Aorta (tissue), 5 donors: Measurements from ENCODE around the gene TRERF1. TPM values are rescaled to one million over a fixed set of nuclear protein-coding genes. Genes with fewer than 3 reads are reported as not detected.

ENCODE experiments used
- ATAC-seq: fragments of 200-7000 bp; cut with Tn5 transposase; one replicate; pipeline ENCODE4 v1.9.1; 2022; ENCODE audit warnings: moderate library complexity; ENCODE audit not compliant: low FRiP score
- DNase-seq, 2 donors: peaks; one replicate each; pipeline ENCODE4 v3.0.0-alpha.2; 2020
- H3K27ac ChIP-seq, 2 donors: one replicate each; pipeline ENCODE4 v1.5.1; 2013; ENCODE audit warnings: low read length in 2 of 2, mild to moderate bottlenecking in 2 of 2, moderate library complexity in 2 of 2, control low read depth in 1 of 2, inconsistent platforms in 1 of 2, low read depth in 1 of 2
- H3K27me3 ChIP-seq, 2 donors: one replicate each; pipeline ENCODE4 v1.6.1; 2013; ENCODE audit warnings: control low read depth in 1 of 2, low read length in 1 of 2, mild to moderate bottlenecking in 1 of 2, moderate library complexity in 1 of 2; ENCODE audit not compliant: insufficient read depth in 2 of 2, control insufficient read depth in 1 of 2
- H3K36me3 ChIP-seq, 2 donors: one replicate each; pipeline ENCODE4 v1.6.1; 2013; ENCODE audit warnings: control low read depth in 1 of 2, low read length in 1 of 2, mild to moderate bottlenecking in 1 of 2; ENCODE audit not compliant: insufficient read depth in 2 of 2, control insufficient read depth in 1 of 2
- H3K4me1 ChIP-seq, 2 donors: one replicate each; pipeline ENCODE4 v1.6.1; 2013; ENCODE audit warnings: low read length in 2 of 2, control low read depth in 1 of 2, mild to moderate bottlenecking in 1 of 2, moderate library complexity in 1 of 2; ENCODE audit not compliant: insufficient read depth in 2 of 2, control insufficient read depth in 1 of 2
- H3K4me3 ChIP-seq, 2 donors: one replicate each; pipeline ENCODE4 v1.5.1; 2013; ENCODE audit warnings: low read length in 2 of 2, control low read depth in 1 of 2, mild to moderate bottlenecking in 1 of 2
- H3K9me3 ChIP-seq: one replicate; pipeline ENCODE4 v1.6.1; 2013; ENCODE audit warnings: mild to moderate bottlenecking, low read length; ENCODE audit not compliant: control insufficient read depth
- WGBS, 2 donors: extraction: QIAGEN DNeasy Blood & Tissue Kit; methylation state at CpG; one replicate each; pipeline ENCODE4 v1.1.7; 2013; 5-methylcytosine and 5-hydroxymethylcytosine counted together
- intact Hi-C, 2 donors: fragments of 100-400 bp; cut with DNase I; formaldehyde crosslinking; loops; one replicate each; pipeline versions ENCODE4 v1.14.2 to v1.15.0; 2022
- polyA plus RNA-seq, 2 donors: library from polyadenylated mRNA; stranded (reverse); fragments of 200-250 nt; gene quantifications; one replicate each; pipeline ENCODE4 v1.2.3, GENCODE V29; 2013
- total RNA-seq, 2 donors: library from RNA; stranded (reverse); fragmentation: NEBNext Ultra II Directional; extraction: Animal tissue kit (Norgen Biotek cat#: 25700); gene quantifications; one replicate each; pipeline ENCODE4 v1.2.1, GENCODE V29; 2021
- donor health status: healthy with polysubstance abuse.
- donor health status: Bipolar disorder and iron deficiency.
- donor health status: DM: no; HTN: no; CAD: no.
- donor health status: DM: no; HTN: no; CAD: no.
- donor health status: DM: yes; HTN: yes; CAD: no.

Gene TRERF1
- total and polyA plus RNA-seq, 4 donors: 0.50 to 9.5 (median 2.2) TPM

DNA sequence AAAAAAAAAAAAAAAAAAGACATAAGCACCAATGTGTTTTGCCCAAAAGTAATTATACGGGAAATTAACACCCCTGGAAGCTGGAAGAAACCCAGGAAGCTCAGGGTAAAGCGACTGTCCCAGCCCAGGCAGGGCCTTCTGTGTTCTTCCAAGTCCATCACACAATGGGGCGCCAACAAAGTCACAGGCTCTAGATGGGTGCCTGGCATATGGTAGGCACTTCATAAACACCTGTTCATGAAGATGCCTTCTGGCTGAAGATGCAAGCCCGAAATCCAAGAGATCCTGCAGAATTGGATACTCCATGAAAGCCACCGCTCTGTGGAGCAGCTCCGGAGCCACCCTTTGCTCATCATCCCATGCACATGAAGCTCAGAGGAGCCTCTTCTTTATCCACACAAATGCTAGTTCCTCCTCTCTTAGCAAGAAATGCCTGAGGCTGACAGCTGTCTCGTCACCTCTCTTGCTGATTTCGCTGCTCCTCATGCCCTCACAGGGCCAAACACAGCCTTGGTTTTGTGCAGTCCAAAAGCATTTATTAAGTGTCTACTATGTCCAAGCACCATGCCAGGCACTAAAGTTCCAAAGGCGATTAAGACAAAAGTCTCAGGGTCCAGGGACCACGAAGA, 76.6 kb downstream of the TRERF1 start:
- H3K4me1 ChIP-seq: no peaks in the 10 kb centered on the region
- no peak overlapping the region for H3K4me3 ChIP-seq
- WGBS, 2 donors: 96 to 97% methylated on average over 9 to 10 of the region's 10 CpGs
- ATAC-seq: no peak
- H3K36me3 ChIP-seq: no peaks in the 10 kb centered on the region
- intact Hi-C loops: no loop called here
- H3K27ac ChIP-seq: no peak overlapping the region
- DNase-seq: no peak
- H3K9me3 ChIP-seq: no peaks in the 10 kb centered on the region
- H3K27me3 ChIP-seq: no peaks in the 10 kb centered on the region

GRCh38 chr6:42374018-42374669, 77.6 kb downstream of the TRERF1 start:
- ATAC-seq (no peak), DNase-seq (no peak)
- Histone ChIP-seq H3K27ac (no peak overlapping the region), H3K4me1 (no peaks in the 10 kb centered on the region), H3K27me3 (no peaks in the 10 kb centered on the region), H3K9me3 (no peaks in the 10 kb centered on the region), H3K4me3 (no peak overlapping the region), H3K36me3 (no peaks in the 10 kb centered on the region)
- intact Hi-C loops: no loop called here
- 89 to 92% methylated on average over 8 of the region's 8 CpGs for WGBS, 2 donors

- no peaks in the 10 kb centered on the region for H3K36me3 ChIP-seq
Observed at GRCh38 chr6:42372699-42373098, 79.0 kb downstream of the TRERF1 start.

GRCh38 chr6:42370323-42370985, 81.3 kb downstream of the TRERF1 start:
- H3K27me3 ChIP-seq: no peaks in the 10 kb centered on the region
- no peak overlapping the region for H3K4me3 ChIP-seq
- intact Hi-C loops: no loop called here
- H3K36me3 ChIP-seq: no peaks in the 10 kb centered on the region
- ATAC-seq (no peak), DNase-seq (no peak)
- WGBS, 2 donors: 97% methylated on average over 3 of the region's 3 CpGs
- H3K9me3 ChIP-seq: no peaks in the 10 kb centered on the region
- H3K27ac ChIP-seq: no peak overlapping the region
- H3K4me1 ChIP-seq: no peaks in the 10 kb centered on the region

More at GRCh38 chr6:42372699-42373098, 79.0 kb downstream of the TRERF1 start:
- whole genome bisulfite sequencing, 2 donors: 87% methylated on average over 4 of the region's 4 CpGs
- H3K9me3 ChIP-seq: no peaks in the 10 kb centered on the region
- no peak overlapping the region for H3K27ac ChIP-seq
- H3K4me3 ChIP-seq: no peak overlapping the region
- DNase-seq (no peak), ATAC-seq (no peak)
- H3K27me3 ChIP-seq: no peaks in the 10 kb centered on the region
- intact Hi-C loops: no loop called here
- no peaks in the 10 kb centered on the region for H3K4me1 ChIP-seq

- Histone ChIP-seq H3K4me1 (no peaks in the 10 kb centered on the region), H3K36me3 (no peaks in the 10 kb centered on the region), H3K9me3 (no peaks in the 10 kb centered on the region), H3K4me3 (no peak overlapping the region), H3K27me3 (no peaks in the 10 kb centered on the region), H3K27ac (no peak overlapping the region)
- 95 to 100% methylated on average over 2 of the region's 2 CpGs for WGBS, 2 donors
- ATAC-seq (no peak), DNase-seq (no peak)
- intact Hi-C loops: no loop called here
Observed at GRCh38 chr6:42369568-42369967, 82.2 kb downstream of the TRERF1 start.

- H3K4me3 ChIP-seq: no peak overlapping the region
- no peaks in the 10 kb centered on the region for H3K9me3 ChIP-seq
- 85 to 91% methylated on average over 7 of the region's 7 CpGs for WGBS, 2 donors
- no peaks in the 10 kb centered on the region for H3K4me1 ChIP-seq
- intact Hi-C loops: no loop called here
- H3K27ac ChIP-seq: no peak overlapping the region
- no peak for ATAC-seq
- no peaks in the 10 kb centered on the region for H3K27me3 ChIP-seq
- no peak for DNase-seq
- no peaks in the 10 kb centered on the region for H3K36me3 ChIP-seq
Observed at GRCh38 chr6:42368181-42368580, 83.5 kb downstream of the TRERF1 start.

GRCh38 chr6:42367353-42368011, 84.2 kb downstream of the TRERF1 start:
- Histone ChIP-seq H3K27ac (no peak overlapping the region), H3K36me3 (no peaks in the 10 kb centered on the region), H3K27me3 (no peaks in the 10 kb centered on the region), H3K9me3 (no peaks in the 10 kb centered on the region), H3K4me3 (no peak overlapping the region), H3K4me1 (no peaks in the 10 kb centered on the region)
- intact Hi-C loops: no loop called here
- ATAC-seq (peak; percentile 33), DNase-seq (no peak)
- 88 to 89% methylated on average over 14 of the region's 14 CpGs for WGBS, 2 donors

GRCh38 chr6:42366999-42367352, 84.8 kb downstream of the TRERF1 start:
- 95 to 100% methylated on average over 3 of the region's 3 CpGs for WGBS, 2 donors
- no peak for DNase-seq
- intact Hi-C loops: no loop called here
- H3K36me3 ChIP-seq: no peaks in the 10 kb centered on the region
- no peak for ATAC-seq
- H3K4me1 ChIP-seq: no peaks in the 10 kb centered on the region
- no peak overlapping the region for H3K4me3 ChIP-seq
- no peaks in the 10 kb centered on the region for H3K9me3 ChIP-seq
- H3K27ac ChIP-seq: no peak overlapping the region
- no peaks in the 10 kb centered on the region for H3K27me3 ChIP-seq
